PC-9 (cell line): Measurements from ENCODE around the gene IGF2R. TPM values are rescaled to one million over a fixed set of nuclear protein-coding genes. Genes with fewer than 3 reads are reported as not detected.

Experiments
- BruUV-seq: library from RNA; stranded (reverse); fragments of 400-500 nt; replicated peaks from 2 replicates; lab custom pipeline; 2021; lab: Mats Ljungman, UMichigan
- CTCF ChIA-PET: fragments of 300-600 bp; sonication (Branson Sonifier 250); formaldehyde crosslinking; loops from one replicate; lab custom pipeline; 2022; ENCODE audit warnings: antibody characterized with exemption; lab: Charles Lee
- POLR2A ChIA-PET: fragments of 300-600 bp; sonication (Branson Sonifier 250); formaldehyde crosslinking; loops from one replicate; lab custom pipeline; 2022; ENCODE audit warnings: antibody characterized with exemption; ENCODE audit not compliant: unreplicated experiment; lab: Charles Lee
- DNase-seq, 2 experiments: peaks; one replicate each; pipeline versions ENCODE4 v3.0.0 to v3.0.0-alpha.2; 2015 to 2022; ENCODE audit warnings: mixed read lengths in 1 of 2
- H2AFZ ChIP-seq: fragments of 200-600 bp; sonication (generic); 2 replicates; pipeline ENCODE4 v1.8.1; 2017; ENCODE audit warnings: antibody characterized with exemption
- H3F3A ChIP-seq: fragments of 200-600 bp; sonication (generic); 2 replicates; pipeline ENCODE4 v1.8.1; 2017; ENCODE audit warnings: antibody characterized with exemption, mild to moderate bottlenecking, low read depth; ENCODE audit not compliant: insufficient read depth
- H3K27ac ChIP-seq: fragments of 200-600 bp; sonication (generic); 2 replicates; pipeline ENCODE4 v1.6.1; 2016; ENCODE audit warnings: mixed run types
- H3K27me3 ChIP-seq: fragments of 200-600 bp; sonication (generic); 2 replicates; pipeline ENCODE4 v1.6.1; 2016; ENCODE audit warnings: low read depth, mixed run types; ENCODE audit not compliant: insufficient read depth
- H3K36me3 ChIP-seq: fragments of 200-600 bp; sonication (generic); 2 replicates; pipeline ENCODE4 v1.6.1; 2016; ENCODE audit warnings: low read depth, mixed run types
- H3K4me1 ChIP-seq: fragments of 200-600 bp; sonication (generic); replicated peaks from 2 replicates; pipeline ENCODE4 v1.6.1; 2016; ENCODE audit warnings: mixed run types; ENCODE audit not compliant: insufficient read depth
- H3K4me2 ChIP-seq: fragments of 200-600 bp; sonication (generic); 2 replicates; pipeline ENCODE4 v1.6.1; 2017; ENCODE audit warnings: mixed run types
- H3K4me3 ChIP-seq: fragments of 200-600 bp; sonication (generic); 2 replicates; pipeline ENCODE4 v1.6.1; 2016; ENCODE audit warnings: mixed run types
- H3K79me2 ChIP-seq: fragments of 200-600 bp; sonication (generic); 2 replicates; pipeline ENCODE4 v1.6.1; 2017; ENCODE audit warnings: low read depth, mixed run types
- H3K9me2 ChIP-seq: fragments of 200-600 bp; sonication (generic); 2 replicates; pipeline ENCODE4 v1.8.1; 2017; ENCODE audit warnings: mild to moderate bottlenecking; ENCODE audit not compliant: insufficient read depth
- H3K9me3 ChIP-seq: fragments of 200-600 bp; sonication (generic); 2 replicates; pipeline ENCODE4 v1.8.1; 2016; ENCODE audit warnings: low read depth; ENCODE audit not compliant: insufficient read depth
- H4K20me1 ChIP-seq: fragments of 200-600 bp; sonication (generic); 2 replicates; pipeline ENCODE4 v1.8.1; 2017; ENCODE audit not compliant: insufficient read depth
- EZH2 ChIP-seq: fragments of 200-600 bp; sonication (generic); IDR thresholded peaks from 2 replicates; pipeline ENCODE4 v1.8.0; 2017; ENCODE audit warnings: antibody characterized with exemption, low read depth
- intact Hi-C: fragments of 100-400 bp; cut with micrococcal nuclease; formaldehyde crosslinking; loops from one replicate; pipeline ENCODE4 v1.10.0; 2022; ENCODE audit not compliant: unreplicated experiment
- total RNA-seq: library from RNA; stranded (reverse); gene quantifications from 2 replicates; pipeline ENCODE4 v1.2.3, GENCODE V29; 2021
- TF ChIP-seq, protein P1 (sequence below): fragments of 200-600 bp; sonication (generic); conservative IDR thresholded peaks from 2 replicates; pipeline ENCODE4 v1.6.1; 2017; ENCODE audit warnings: mixed run types, antibody characterized with exemption, mild to moderate bottlenecking, moderate library complexity

IGF2R gene
- total RNA-seq, 1 experiment from 2014 or later = 53.1 TPM

DNA sequence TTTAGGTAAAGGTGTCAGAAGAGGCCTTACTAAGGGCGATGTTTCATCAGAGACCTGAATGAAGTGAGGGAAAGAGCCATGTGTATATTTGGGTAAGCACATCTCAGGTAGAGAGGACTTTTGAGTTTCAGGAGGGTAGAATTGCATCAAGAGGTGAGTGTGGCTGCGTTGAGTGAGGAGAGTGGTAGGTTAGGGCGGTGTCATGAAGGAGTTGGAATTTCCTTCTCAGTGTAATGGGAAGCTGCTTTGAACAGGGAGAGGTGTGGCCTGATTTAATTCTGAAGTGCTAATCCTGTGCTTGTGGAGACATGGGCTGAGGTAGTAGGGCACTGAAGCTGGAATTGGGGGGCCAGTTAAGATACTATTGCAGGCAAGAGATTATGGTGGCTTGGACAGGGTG, 53.9 kb downstream of the IGF2R start:
- H3F3A ChIP-seq = no peaks in the 10 kb centered on the region
- no peak for TF ChIP-seq EZH2
- TF ChIP-seq, protein P1, sequence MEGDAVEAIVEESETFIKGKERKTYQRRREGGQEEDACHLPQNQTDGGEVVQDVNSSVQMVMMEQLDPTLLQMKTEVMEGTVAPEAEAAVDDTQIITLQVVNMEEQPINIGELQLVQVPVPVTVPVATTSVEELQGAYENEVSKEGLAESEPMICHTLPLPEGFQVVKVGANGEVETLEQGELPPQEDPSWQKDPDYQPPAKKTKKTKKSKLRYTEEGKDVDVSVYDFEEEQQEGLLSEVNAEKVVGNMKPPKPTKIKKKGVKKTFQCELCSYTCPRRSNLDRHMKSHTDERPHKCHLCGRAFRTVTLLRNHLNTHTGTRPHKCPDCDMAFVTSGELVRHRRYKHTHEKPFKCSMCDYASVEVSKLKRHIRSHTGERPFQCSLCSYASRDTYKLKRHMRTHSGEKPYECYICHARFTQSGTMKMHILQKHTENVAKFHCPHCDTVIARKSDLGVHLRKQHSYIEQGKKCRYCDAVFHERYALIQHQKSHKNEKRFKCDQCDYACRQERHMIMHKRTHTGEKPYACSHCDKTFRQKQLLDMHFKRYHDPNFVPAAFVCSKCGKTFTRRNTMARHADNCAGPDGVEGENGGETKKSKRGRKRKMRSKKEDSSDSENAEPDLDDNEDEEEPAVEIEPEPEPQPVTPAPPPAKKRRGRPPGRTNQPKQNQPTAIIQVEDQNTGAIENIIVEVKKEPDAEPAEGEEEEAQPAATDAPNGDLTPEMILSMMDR = no peak
- no peak for DNase-seq
- BruUV-seq = no TSS peak
- ChIA-PET CTCF (no interaction called here), POLR2A (no interaction called here)
- H3K4me2 ChIP-seq = no peak overlapping the region
- no peak overlapping the region for H3K4me3 ChIP-seq
- no peaks in the 10 kb centered on the region for H3K79me2 ChIP-seq
- H4K20me1 ChIP-seq = no peaks in the 10 kb centered on the region
- peaks cover 14% of the 10 kb centered on the region for H3K36me3 ChIP-seq
- no peaks in the 10 kb centered on the region for H3K9me3 ChIP-seq
- H3K9me2 ChIP-seq = no peaks in the 10 kb centered on the region
- no peak overlapping the region for H3K27ac ChIP-seq
- H3K4me1 ChIP-seq = no peaks in the 10 kb centered on the region
- no peaks in the 10 kb centered on the region for H3K27me3 ChIP-seq
- H2AFZ ChIP-seq = no peak overlapping the region
- intact Hi-C loops = no loop called here

DNA sequence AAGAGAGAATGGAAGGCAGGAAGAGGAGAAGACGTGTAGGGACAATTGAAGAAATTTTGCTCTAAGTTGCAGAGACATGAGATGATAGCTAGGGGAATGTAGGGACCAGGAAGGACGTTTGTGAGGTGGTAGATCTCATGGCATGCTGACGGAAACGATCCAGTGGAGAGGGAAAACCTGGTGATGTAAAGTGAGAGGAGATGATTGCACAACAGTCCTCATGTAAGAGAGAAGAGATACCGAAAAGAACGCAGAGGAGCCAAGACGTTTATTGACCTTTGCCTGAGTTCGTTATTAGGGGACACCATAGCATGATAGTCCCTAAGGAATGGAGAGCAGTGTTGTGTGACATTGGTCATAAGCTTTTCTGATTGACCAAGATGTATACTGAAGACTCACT, 55.3 kb downstream of the IGF2R start:
- ChIA-PET POLR2A (no interaction called here), CTCF (no interaction called here)
- Histone ChIP-seq H3K4me1 (no peaks in the 10 kb centered on the region), H3K9me3 (no peaks in the 10 kb centered on the region), H3F3A (no peaks in the 10 kb centered on the region), H3K4me3 (no peak overlapping the region), H3K9me2 (no peaks in the 10 kb centered on the region), H3K36me3 (peaks cover 14% of the 10 kb centered on the region), H3K79me2 (no peaks in the 10 kb centered on the region), H4K20me1 (no peaks in the 10 kb centered on the region), H2AFZ (no peak overlapping the region), H3K4me2 (no peak overlapping the region), H3K27ac (no peak overlapping the region), H3K27me3 (no peaks in the 10 kb centered on the region)
- intact Hi-C loops = no loop called here
- no peak for DNase-seq
- no peak for TF ChIP-seq EZH2
- TF ChIP-seq, protein P1 = no peak
- BruUV-seq = no TSS peak

DNA sequence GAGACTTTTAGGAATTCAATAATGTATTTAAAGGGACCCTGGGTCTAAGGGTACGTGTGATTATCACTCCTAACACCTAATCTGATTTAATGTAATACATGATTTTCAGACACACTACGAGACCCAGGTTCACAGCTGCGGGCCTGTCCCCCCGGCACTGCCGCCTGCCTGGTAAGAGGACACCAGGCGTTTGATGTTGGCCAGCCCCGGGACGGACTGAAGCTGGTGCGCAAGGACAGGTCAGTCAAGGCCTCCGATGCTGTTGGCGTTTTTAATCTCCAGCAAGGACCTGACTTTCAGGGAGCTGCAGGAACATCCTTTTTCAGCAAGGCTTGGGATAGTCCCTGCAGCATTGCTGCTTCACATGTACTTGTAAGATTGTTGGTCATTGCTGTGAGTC, 58.2 kb downstream of the IGF2R start:
- intact Hi-C loops = no loop called here
- Histone ChIP-seq H3K4me1 (no peaks in the 10 kb centered on the region), H3K27ac (no peak overlapping the region), H3K27me3 (no peaks in the 10 kb centered on the region), H4K20me1 (no peaks in the 10 kb centered on the region), H3K9me3 (no peaks in the 10 kb centered on the region), H3K79me2 (no peaks in the 10 kb centered on the region), H3F3A (no peaks in the 10 kb centered on the region), H3K9me2 (no peaks in the 10 kb centered on the region), H3K4me2 (no peak overlapping the region), H3K36me3 (peaks cover 14% of the 10 kb centered on the region), H3K4me3 (no peak overlapping the region), H2AFZ (no peak overlapping the region)
- no peak for DNase-seq
- ChIA-PET POLR2A (interaction anchor here (0.6 kb wide), 1 partner anchor 604 kb away, joined by 3 read pairs; no protein-coding TSS in a partner anchor), CTCF (no interaction called here)
- TF ChIP-seq, protein P1 = no peak
- TF ChIP-seq EZH2 = no peak
- BruUV-seq = no TSS peak
